Endodermal cell (in vitro differentiated cells): Measurements from ENCODE around the gene MTR. TPM values are rescaled to one million over a fixed set of nuclear protein-coding genes. Genes with fewer than 3 reads are reported as not detected.

Source experiments
- DNase-seq: peaks from one replicate; pipeline ENCODE4 v3.0.0-alpha.2; 2017
- H3K27ac ChIP-seq: 2 replicates; pipeline ENCODE4 v1.5.1; 2013; ENCODE audit warnings: mild to moderate bottlenecking, low read depth, low read length, moderate library complexity
- H3K27me3 ChIP-seq: 2 replicates; pipeline ENCODE4 v1.6.1; 2013; ENCODE audit warnings: mild to moderate bottlenecking, low read length, moderate library complexity; ENCODE audit not compliant: insufficient read depth, control insufficient read depth, poor library complexity, severe bottlenecking
- H3K36me3 ChIP-seq: 2 replicates; pipeline ENCODE4 v1.7.0; 2013; ENCODE audit warnings: mild to moderate bottlenecking, low read length, moderate library complexity; ENCODE audit not compliant: control insufficient read depth, insufficient read depth
- H3K4me1 ChIP-seq: one replicate; pipeline ENCODE4 v1.7.0; 2013; ENCODE audit warnings: low read length; ENCODE audit not compliant: control insufficient read depth, insufficient read depth
- H3K4me3 ChIP-seq: 2 replicates; pipeline ENCODE4 v1.5.1; 2013; ENCODE audit warnings: mild to moderate bottlenecking, low read length, moderate library complexity
- H3K9ac ChIP-seq: 2 replicates; pipeline ENCODE4 v1.6.1; 2013; ENCODE audit warnings: mild to moderate bottlenecking, low read length, moderate library complexity; ENCODE audit not compliant: poor library complexity, severe bottlenecking; ENCODE audit errors: extremely low read depth
- H3K9me3 ChIP-seq: 2 replicates; pipeline ENCODE4 v1.6.1; 2013; ENCODE audit warnings: mild to moderate bottlenecking, low read length, moderate library complexity; ENCODE audit not compliant: control insufficient read depth
- H3K27ac Mint-ChIP-seq: 2 replicates; pipeline ENCODE4 v1.8.0; 2020; ENCODE audit warnings: mixed read lengths
- H3K27me3 Mint-ChIP-seq: 2 replicates; pipeline ENCODE4 v1.8.0; 2021; ENCODE audit warnings: mild to moderate bottlenecking, mixed read lengths; ENCODE audit not compliant: insufficient read depth
- H3K36me3 Mint-ChIP-seq: 2 replicates; pipeline ENCODE4 v1.8.0; 2020; ENCODE audit warnings: low read depth, mixed read lengths
- H3K4me1 Mint-ChIP-seq: 2 replicates; pipeline ENCODE4 v1.8.0; 2020; ENCODE audit warnings: mixed read lengths
- H3K4me3 Mint-ChIP-seq: 2 replicates; pipeline ENCODE4 v1.8.0; 2020; ENCODE audit warnings: mild to moderate bottlenecking, moderate library complexity, mixed read lengths
- H3K9me3 Mint-ChIP-seq: 2 replicates; pipeline ENCODE4 v1.8.0; 2020; ENCODE audit warnings: mild to moderate bottlenecking, mixed read lengths
- CTCF ChIP-seq: fragments of 200-600 bp; sonication (generic); conservative IDR thresholded peaks from 2 replicates; pipeline ENCODE4 v1.5.0; 2021; ENCODE audit warnings: antibody characterized with exemption, mild to moderate bottlenecking
- WGBS, 2 experiments: methylation state at CpG; one replicate each; pipeline versions ENCODE4 v1.1.5 to v1.1.7; 2013; ENCODE audit warnings: missing lambda C conversion rate in 2 of 2, mixed read lengths in 1 of 2; ENCODE audit not compliant: insufficient coverage in 1 of 2, insufficient read length in 1 of 2; 5-methylcytosine and 5-hydroxymethylcytosine counted together
- total RNA-seq, 2 donors: library from RNA; stranded (reverse); fragmentation: NEBNext Ultra II Directional in 1 of 2; extraction: Animal tissue kit (Norgen Biotek cat#: 25700) in 1 of 2; gene quantifications; 2 replicates in 1 of 2; 3 replicates in 1 of 2; pipeline ENCODE4 v1.2.1, GENCODE V29; 2021

Gene MTR
- total RNA-seq, 2 donors from 2014 or later: 28.5 to 29.5 TPM

DNA sequence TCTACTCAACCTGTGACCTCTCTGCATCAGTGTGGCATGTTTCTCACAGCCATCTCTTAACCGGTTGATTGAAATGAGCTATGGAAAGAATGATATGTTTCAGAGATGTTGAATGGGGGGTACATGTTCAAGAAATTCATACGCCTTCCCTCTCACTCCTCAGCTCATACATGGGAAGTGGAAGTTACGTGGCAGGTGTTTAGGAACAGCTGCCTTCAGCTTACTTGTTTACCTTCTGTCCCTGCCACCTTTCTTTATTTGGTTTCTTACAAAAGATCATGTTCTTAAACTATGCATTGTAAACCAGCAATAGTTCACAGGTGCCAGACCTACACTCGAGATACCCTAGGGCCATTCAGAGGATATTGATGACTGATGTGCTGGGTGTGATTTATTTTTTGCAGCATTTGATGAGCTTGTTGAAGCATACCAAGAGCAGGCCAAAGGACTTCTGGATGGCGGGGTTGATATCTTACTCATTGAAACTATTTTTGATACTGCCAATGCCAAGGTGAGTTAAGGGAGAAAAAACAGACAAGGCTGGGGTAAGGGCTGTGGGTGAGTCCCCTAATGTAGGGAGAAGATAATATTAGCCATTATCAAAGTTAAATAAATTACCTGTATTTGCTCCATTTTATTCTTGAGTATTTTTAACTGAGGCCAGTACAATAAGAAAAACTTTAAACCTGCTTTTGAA, 17.4 kb downstream of the MTR start:
- H3K4me1 Mint-ChIP-seq: peaks cover 21% of the 10 kb centered on the region
- H3K9me3 ChIP-seq: no peaks in the 10 kb centered on the region
- no peak overlapping the region for H3K9ac ChIP-seq
- H3K4me1 ChIP-seq: peaks cover 4% of the 10 kb centered on the region
- H3K36me3 Mint-ChIP-seq: peaks cover 37% of the 10 kb centered on the region
- H3K27ac Mint-ChIP-seq: no peak overlapping the region
- H3K27ac ChIP-seq: no peak overlapping the region
- no peaks in the 10 kb centered on the region for H3K27me3 ChIP-seq
- no peak overlapping the region for H3K4me3 Mint-ChIP-seq
- H3K27me3 Mint-ChIP-seq: no peaks in the 10 kb centered on the region
- no peak overlapping the region for H3K4me3 ChIP-seq
- H3K36me3 ChIP-seq: peaks cover 25% of the 10 kb centered on the region
- no peak for DNase-seq
- no peak for TF ChIP-seq CTCF
- 86 to 94% methylated on average over 1 to 5 of the region's 5 CpGs for WGBS, 2 experiments
- no peaks in the 10 kb centered on the region for H3K9me3 Mint-ChIP-seq

DNA sequence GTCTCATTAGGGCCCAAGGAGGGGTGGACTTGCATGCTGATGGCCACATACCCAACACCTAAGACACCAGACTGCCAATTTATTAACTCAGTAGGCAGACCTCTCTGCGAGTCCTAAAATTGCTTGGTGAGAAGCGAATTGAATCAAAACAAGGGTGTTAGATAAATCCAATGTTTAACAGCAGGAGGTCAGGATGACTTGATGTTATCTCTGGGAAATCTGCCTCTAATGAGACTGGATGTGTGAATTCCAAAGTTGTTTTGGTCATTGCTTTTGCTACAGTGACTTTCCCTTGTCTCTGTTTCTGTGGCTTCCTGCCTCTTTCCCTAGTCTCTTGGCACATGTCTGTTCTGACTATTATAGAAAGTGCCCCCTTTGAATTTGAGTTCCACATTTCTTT, 20.8 kb downstream of the MTR start:
- H3K4me1 ChIP-seq: peaks cover 4% of the 10 kb centered on the region
- DNase-seq: peak; percentile 46
- no peak for TF ChIP-seq CTCF
- Mint-ChIP-seq H3K4me3 (peak overlapping the region; percentile 28), H3K36me3 (peaks cover 47% of the 10 kb centered on the region), H3K27me3 (no peaks in the 10 kb centered on the region), H3K27ac (peak overlapping the region; percentile 69), H3K9me3 (no peaks in the 10 kb centered on the region), H3K4me1 (peaks cover 21% of the 10 kb centered on the region)
- no peaks in the 10 kb centered on the region for H3K9me3 ChIP-seq
- no peak overlapping the region for H3K4me3 ChIP-seq
- peaks cover 25% of the 10 kb centered on the region for H3K36me3 ChIP-seq
- no peak overlapping the region for H3K27ac ChIP-seq
- WGBS, 2 experiments: 51% methylated on average over 2 of the region's 2 CpGs; no CpG with 5 or more reads in 1 of the 2 experiments
- H3K27me3 ChIP-seq: no peaks in the 10 kb centered on the region
- H3K9ac ChIP-seq: no peak overlapping the region

GRCh38 chr1:236819856-236820255, 24.8 kb downstream of the MTR start:
- H3K27me3 ChIP-seq: no peaks in the 10 kb centered on the region
- H3K36me3 ChIP-seq: peaks cover 21% of the 10 kb centered on the region
- H3K27ac Mint-ChIP-seq: no peak overlapping the region
- H3K4me1 Mint-ChIP-seq: peaks cover 19% of the 10 kb centered on the region
- H3K4me1 ChIP-seq: peaks cover 4% of the 10 kb centered on the region
- no peak overlapping the region for H3K9ac ChIP-seq
- no peak for TF ChIP-seq CTCF
- H3K9me3 Mint-ChIP-seq: no peaks in the 10 kb centered on the region
- WGBS, 2 experiments: 97 to 100% methylated on average over 5 to 9 of the region's 9 CpGs
- H3K9me3 ChIP-seq: no peaks in the 10 kb centered on the region
- no peak overlapping the region for H3K4me3 Mint-ChIP-seq
- H3K36me3 Mint-ChIP-seq: peaks cover 42% of the 10 kb centered on the region
- H3K4me3 ChIP-seq: no peak overlapping the region
- DNase-seq: no peak
- H3K27me3 Mint-ChIP-seq: no peaks in the 10 kb centered on the region
- no peak overlapping the region for H3K27ac ChIP-seq
